ENCODE data around the gene NADSYN1. TPM values are rescaled to one million over a fixed set of nuclear protein-coding genes. Genes with fewer than 3 reads are reported as not detected.

NADSYN1 gene
- total and polyA plus RNA-seq, 2 experiments from 2014 or later, result 42.0 to 50.4 TPM

GRCh38 chr11:71496421-71496820 is 43.4 kb downstream of the NADSYN1 start:
- Histone ChIP-seq H3K9me3 (ENCODE audit: low read depth) (no peaks in the 10 kb centered on the region), H3K36me3 (ENCODE audit: low read depth) (peaks cover 18% of the 10 kb centered on the region), H3K27ac (no peak overlapping the region), H4K20me1 (ENCODE audit: insufficient read depth) (no peaks in the 10 kb centered on the region), H2AFZ (no peak overlapping the region), H3F3A (ENCODE audit: insufficient read depth) (no peaks in the 10 kb centered on the region), H3K4me1 (ENCODE audit: insufficient read depth) (no peaks in the 10 kb centered on the region), H3K4me3 (no peak overlapping the region), H3K27me3 (replicated peaks; ENCODE audit: insufficient read depth) (no peaks in the 10 kb centered on the region), H3K4me2 (ENCODE audit: unreplicated experiment) (no peak overlapping the region), H3K9me2 (ENCODE audit: insufficient read depth) (no peaks in the 10 kb centered on the region), H3K9ac (no peak overlapping the region), H3K79me2 (ENCODE audit: insufficient read depth) (no peaks in the 10 kb centered on the region)
- 90 to 94% methylated on average over 13 of the region's 13 CpGs for WGBS, 2 experiments (ENCODE audit: low coverage in 1 of 2, low lambda C conversion rate in 2 of 2, missing lambda C conversion rate in 2 of 2)
- DNase-seq, result no peak
- in situ Hi-C loops (cut with MboI), result no loop called here
- TF ChIP-seq EZH2phosphoT487 (IDR thresholded peaks at IDR 0.05; ENCODE audit: insufficient read depth, low read depth) (no peak), EZH2 (IDR thresholded peaks at IDR 0.05; ENCODE audit: insufficient read depth, poor library complexity, severe bottlenecking) (no peak)

GRCh38 chr11:71498091-71498490 is 45.1 kb downstream of the NADSYN1 start:
- Histone ChIP-seq H3K27ac (no peak overlapping the region), H3K36me3 (ENCODE audit: low read depth) (peaks cover 18% of the 10 kb centered on the region), H3K27me3 (replicated peaks; ENCODE audit: insufficient read depth) (no peaks in the 10 kb centered on the region), H3K4me3 (no peak overlapping the region), H4K20me1 (ENCODE audit: insufficient read depth) (no peaks in the 10 kb centered on the region), H3K9me3 (ENCODE audit: low read depth) (no peaks in the 10 kb centered on the region), H3K4me1 (ENCODE audit: insufficient read depth) (no peaks in the 10 kb centered on the region), H3K9ac (no peak overlapping the region), H3F3A (ENCODE audit: insufficient read depth) (no peaks in the 10 kb centered on the region), H3K9me2 (ENCODE audit: insufficient read depth) (no peaks in the 10 kb centered on the region), H3K4me2 (ENCODE audit: unreplicated experiment) (no peak overlapping the region), H2AFZ (no peak overlapping the region), H3K79me2 (ENCODE audit: insufficient read depth) (no peaks in the 10 kb centered on the region)
- TF ChIP-seq EZH2 (IDR thresholded peaks at IDR 0.05; ENCODE audit: insufficient read depth, poor library complexity, severe bottlenecking) (no peak), EZH2phosphoT487 (IDR thresholded peaks at IDR 0.05; ENCODE audit: insufficient read depth, low read depth) (no peak)
- in situ Hi-C loops (cut with MboI), result no loop called here
- WGBS, 2 experiments (ENCODE audit: low coverage in 1 of 2, low lambda C conversion rate in 2 of 2, missing lambda C conversion rate in 2 of 2), result 95% methylated on average over 19 of the region's 19 CpGs
- no peak for DNase-seq

GRCh38 chr11:71499125-71499524 is 46.1 kb downstream of the NADSYN1 start:
- Histone ChIP-seq H3K4me2 (ENCODE audit: unreplicated experiment) (no peak overlapping the region), H3K9ac (no peak overlapping the region), H3K36me3 (ENCODE audit: low read depth) (peaks cover 18% of the 10 kb centered on the region), H3K27ac (no peak overlapping the region), H2AFZ (no peak overlapping the region), H3K79me2 (ENCODE audit: insufficient read depth) (no peaks in the 10 kb centered on the region), H3K9me3 (ENCODE audit: low read depth) (no peaks in the 10 kb centered on the region), H3K27me3 (replicated peaks; ENCODE audit: insufficient read depth) (no peaks in the 10 kb centered on the region), H3K4me1 (ENCODE audit: insufficient read depth) (no peaks in the 10 kb centered on the region), H3K4me3 (no peak overlapping the region), H3F3A (ENCODE audit: insufficient read depth) (no peaks in the 10 kb centered on the region), H4K20me1 (ENCODE audit: insufficient read depth) (no peaks in the 10 kb centered on the region), H3K9me2 (ENCODE audit: insufficient read depth) (no peaks in the 10 kb centered on the region)
- in situ Hi-C loops (cut with MboI), result no loop called here
- TF ChIP-seq EZH2 (IDR thresholded peaks at IDR 0.05; ENCODE audit: insufficient read depth, poor library complexity, severe bottlenecking) (no peak), EZH2phosphoT487 (IDR thresholded peaks at IDR 0.05; ENCODE audit: insufficient read depth, low read depth) (no peak)
- 91 to 93% methylated on average over 13 of the region's 13 CpGs for WGBS, 2 experiments (ENCODE audit: low coverage in 1 of 2, low lambda C conversion rate in 2 of 2, missing lambda C conversion rate in 2 of 2)
- no peak for DNase-seq

- H3K9me2 ChIP-seq (ENCODE audit: insufficient read depth), result no peaks in the 10 kb centered on the region
- H3K9me3 ChIP-seq (ENCODE audit: low read depth), result no peaks in the 10 kb centered on the region
- in situ Hi-C loops (cut with MboI), result no loop called here
- H3K27ac ChIP-seq, result no peak overlapping the region
- H3K79me2 ChIP-seq (ENCODE audit: insufficient read depth), result no peaks in the 10 kb centered on the region
- no peak overlapping the region for H3K9ac ChIP-seq
- DNase-seq, result no peak
- H3K4me2 ChIP-seq (ENCODE audit: unreplicated experiment), result no peak overlapping the region
- H3F3A ChIP-seq (ENCODE audit: insufficient read depth), result no peaks in the 10 kb centered on the region
- H3K36me3 ChIP-seq (ENCODE audit: low read depth), result peaks cover 18% of the 10 kb centered on the region
- H3K4me1 ChIP-seq (ENCODE audit: insufficient read depth), result no peaks in the 10 kb centered on the region
- H2AFZ ChIP-seq, result no peak overlapping the region
- TF ChIP-seq EZH2phosphoT487 (IDR thresholded peaks at IDR 0.05; ENCODE audit: insufficient read depth, low read depth), result no peak
- TF ChIP-seq EZH2 (IDR thresholded peaks at IDR 0.05; ENCODE audit: insufficient read depth, poor library complexity, severe bottlenecking), result no peak
- 82 to 84% methylated on average over 6 of the region's 6 CpGs for WGBS, 2 experiments (ENCODE audit: low coverage in 1 of 2, low lambda C conversion rate in 2 of 2, missing lambda C conversion rate in 2 of 2)
- H3K27me3 ChIP-seq (replicated peaks; ENCODE audit: insufficient read depth), result no peaks in the 10 kb centered on the region
- H3K4me3 ChIP-seq, result no peak overlapping the region
- H4K20me1 ChIP-seq (ENCODE audit: insufficient read depth), result no peaks in the 10 kb centered on the region
Observed at GRCh38 chr11:71499546-71499945, 46.5 kb downstream of the NADSYN1 start.

- Histone ChIP-seq H3K27me3 (replicated peaks; ENCODE audit: insufficient read depth) (no peaks in the 10 kb centered on the region), H3K9me2 (ENCODE audit: insufficient read depth) (no peaks in the 10 kb centered on the region), H3K9me3 (ENCODE audit: low read depth) (no peaks in the 10 kb centered on the region), H3F3A (ENCODE audit: insufficient read depth) (no peaks in the 10 kb centered on the region), H4K20me1 (ENCODE audit: insufficient read depth) (no peaks in the 10 kb centered on the region), H3K79me2 (ENCODE audit: insufficient read depth) (no peaks in the 10 kb centered on the region), H3K4me3 (no peak overlapping the region), H3K4me1 (ENCODE audit: insufficient read depth) (no peaks in the 10 kb centered on the region), H3K4me2 (ENCODE audit: unreplicated experiment) (no peak overlapping the region), H3K36me3 (ENCODE audit: low read depth) (peaks cover 18% of the 10 kb centered on the region), H3K9ac (no peak overlapping the region), H3K27ac (no peak overlapping the region), H2AFZ (no peak overlapping the region)
- DNase-seq, result no peak
- in situ Hi-C loops (cut with MboI), result no loop called here
- 67 to 74% methylated on average over 6 of the region's 6 CpGs for WGBS, 2 experiments (ENCODE audit: low coverage in 1 of 2, low lambda C conversion rate in 2 of 2, missing lambda C conversion rate in 2 of 2)
- TF ChIP-seq EZH2 (IDR thresholded peaks at IDR 0.05; ENCODE audit: insufficient read depth, poor library complexity, severe bottlenecking), result no peak
Observed at GRCh38 chr11:71500601-71501021, 47.6 kb downstream of the NADSYN1 start.
